Prostate gland (tissue), 2 donors: ENCODE results near the gene SLC9C2.

ENCODE experiments used
- CTCF ChIP-seq, 4 experiments: fragments of 200-600 bp in 2 of 4; fragments of 450-650 bp in 2 of 4; sonication (generic) in 2 of 4; IDR thresholded peaks; 1 replicate in 3 of 4; 2 replicates in 1 of 4; pipeline ENCODE4 v1.5.1; 2016 to 2019; ENCODE audit warnings: antibody characterized with exemption in 4 of 4, mild to moderate bottlenecking in 2 of 4, moderate library complexity in 2 of 4
- POLR2A ChIP-seq: fragments of 450-650 bp; IDR thresholded peaks from one replicate; pipeline ENCODE4 v1.6.1; 2016; ENCODE audit warnings: antibody characterized with exemption, mild to moderate bottlenecking
- POLR2AphosphoS5 ChIP-seq: sonication (generic); formaldehyde crosslinking; IDR thresholded peaks from one replicate; pipeline ENCODE4 v1.6.1; 2017; ENCODE audit warnings: antibody characterized with exemption

GRCh38 chr1:173476197-173476664, 126.6 kb downstream of the SLC9C2 start:
- no peak for TF ChIP-seq CTCF (IDR thresholded peaks at IDR 0.05)
- TF ChIP-seq POLR2A, result no peak
- no peak for TF ChIP-seq POLR2AphosphoS5
